ENCODE data around the gene DMRTC2. TPM values are rescaled to one million over a fixed set of nuclear protein-coding genes. Genes with fewer than 3 reads are reported as not detected.

Gene DMRTC2
- polyA plus RNA-seq, 1 donor (not counting 4 experiments of a cell fraction or from before 2014, with no cell fraction given): not detected

GRCh38 chr19:41876847-41877832, 32.3 kb downstream of the DMRTC2 start, which contains the start of gene CD79A:
CD79A (plus strand) TSS chr19:41877279; CDS start chr19:41877305, 26 bp downstream.
- Histone ChIP-seq H3K27ac (ENCODE audit: control insufficient read depth, insufficient read depth, low read length) (no peak within 1 kb of the TSS), H2AFZ (ENCODE audit: control insufficient read depth, low read length) (no peak within 1 kb of the TSS), H3K9me3 (ENCODE audit: control insufficient read depth, low read depth, low read length) (no peaks in the 10 kb centered on the region), H3K4me1 (ENCODE audit: control insufficient read depth, extremely low read depth, insufficient read depth, low read length) (peaks cover 1% of the 10 kb centered on the region), H4K20me1 (ENCODE audit: control insufficient read depth, extremely low read depth, insufficient read depth, low read length) (peaks cover 8% of the 10 kb centered on the region), H3K9ac (ENCODE audit: control insufficient read depth, extremely low read depth, insufficient read depth, low read length) (no peak within 1 kb of the TSS), H3K27me3 (ENCODE audit: control insufficient read depth, extremely low read depth, insufficient read depth, low read length) (peaks cover 5% of the 10 kb centered on the region), H3K36me3 (ENCODE audit: control insufficient read depth in 2 of 2, extremely low read depth in 1 of 2, insufficient read depth in 2 of 2, low read length in 2 of 2) (no peaks in the 10 kb centered on the region), H3K4me3 (ENCODE audit: control insufficient read depth in 2 of 3, extremely low read depth in 1 of 3, insufficient read depth in 2 of 3, low read depth in 1 of 3, low read length in 3 of 3) (no peak within 1 kb of the TSS), H3K9me1 (ENCODE audit: control insufficient read depth, extremely low read depth, insufficient read depth, low read length) (no peaks in the 10 kb centered on the region), H3K79me2 (ENCODE audit: control insufficient read depth, insufficient read depth, low read length) (no peaks in the 10 kb centered on the region), H3K4me2 (ENCODE audit: control insufficient read depth, extremely low read depth, insufficient read depth, low read depth, low read length) (no peak within 1 kb of the TSS)
- dilution Hi-C loops (cut with MboI; ENCODE audit: extremely low pct_ligation_motif_present, low sequenced_read_pairs): no loop called here
- TF ChIP-seq CTCF (optimal IDR thresholded peaks at IDR 0.05 in 1 of 3, IDR thresholded peaks at IDR 0.05 in 1 of 3, conservative IDR thresholded peaks at IDR 0.05 in 1 of 3; ENCODE audit: extremely low read depth in 1 of 3, insufficient read depth in 2 of 3, low read length in 3 of 3): no peak
- TF ChIP-seq EZH2 (IDR thresholded peaks at IDR 0.05; ENCODE audit: low read length): no peak
- FAIRE-seq (no peak), DNase-seq (ENCODE audit: low read depth, low spot score) (no peak)

- H3K9ac ChIP-seq (ENCODE audit: control insufficient read depth, extremely low read depth, insufficient read depth, low read length): no peak overlapping the region
- H3K36me3 ChIP-seq (ENCODE audit: control insufficient read depth in 2 of 2, extremely low read depth in 1 of 2, insufficient read depth in 2 of 2, low read length in 2 of 2): no peaks in the 10 kb centered on the region
- TF ChIP-seq CTCF (optimal IDR thresholded peaks at IDR 0.05 in 1 of 3, IDR thresholded peaks at IDR 0.05 in 1 of 3, conservative IDR thresholded peaks at IDR 0.05 in 1 of 3; ENCODE audit: extremely low read depth in 1 of 3, insufficient read depth in 2 of 3, low read length in 3 of 3) (no peak), EZH2 (IDR thresholded peaks at IDR 0.05; ENCODE audit: low read length) (no peak)
- H2AFZ ChIP-seq (ENCODE audit: control insufficient read depth, low read length): no peak overlapping the region
- no peak overlapping the region for H3K27ac ChIP-seq (ENCODE audit: control insufficient read depth, insufficient read depth, low read length)
- H3K4me3 ChIP-seq (ENCODE audit: control insufficient read depth in 2 of 3, extremely low read depth in 1 of 3, insufficient read depth in 2 of 3, low read depth in 1 of 3, low read length in 3 of 3): no peak overlapping the region
- no peaks in the 10 kb centered on the region for H3K9me3 ChIP-seq (ENCODE audit: control insufficient read depth, low read depth, low read length)
- H3K9me1 ChIP-seq (ENCODE audit: control insufficient read depth, extremely low read depth, insufficient read depth, low read length): no peaks in the 10 kb centered on the region
- H3K27me3 ChIP-seq (ENCODE audit: control insufficient read depth, extremely low read depth, insufficient read depth, low read length): peaks cover 5% of the 10 kb centered on the region
- peaks cover 6% of the 10 kb centered on the region for H3K4me1 ChIP-seq (ENCODE audit: control insufficient read depth, extremely low read depth, insufficient read depth, low read length)
- DNase-seq (ENCODE audit: low read depth, low spot score) (no peak), FAIRE-seq (no peak)
- H3K79me2 ChIP-seq (ENCODE audit: control insufficient read depth, insufficient read depth, low read length): no peaks in the 10 kb centered on the region
- H4K20me1 ChIP-seq (ENCODE audit: control insufficient read depth, extremely low read depth, insufficient read depth, low read length): no peaks in the 10 kb centered on the region
- H3K4me2 ChIP-seq (ENCODE audit: control insufficient read depth, extremely low read depth, insufficient read depth, low read depth, low read length): no peak overlapping the region
- dilution Hi-C loops (cut with MboI; ENCODE audit: extremely low pct_ligation_motif_present, low sequenced_read_pairs): no loop called here
These were observed 33.4 kb downstream of the DMRTC2 start for GRCh38 chr19:41877916-41878905.

All from keratinocyte (primary cell).